SK-N-DZ (cell line): ENCODE data around the gene PGAM2.

Source experiments
- DNase-seq: peaks from one replicate; pipeline ENCODE4 v3.0.0-alpha.2; 2015; ENCODE audit warnings: low spot score

PGAM2 gene

DNA sequence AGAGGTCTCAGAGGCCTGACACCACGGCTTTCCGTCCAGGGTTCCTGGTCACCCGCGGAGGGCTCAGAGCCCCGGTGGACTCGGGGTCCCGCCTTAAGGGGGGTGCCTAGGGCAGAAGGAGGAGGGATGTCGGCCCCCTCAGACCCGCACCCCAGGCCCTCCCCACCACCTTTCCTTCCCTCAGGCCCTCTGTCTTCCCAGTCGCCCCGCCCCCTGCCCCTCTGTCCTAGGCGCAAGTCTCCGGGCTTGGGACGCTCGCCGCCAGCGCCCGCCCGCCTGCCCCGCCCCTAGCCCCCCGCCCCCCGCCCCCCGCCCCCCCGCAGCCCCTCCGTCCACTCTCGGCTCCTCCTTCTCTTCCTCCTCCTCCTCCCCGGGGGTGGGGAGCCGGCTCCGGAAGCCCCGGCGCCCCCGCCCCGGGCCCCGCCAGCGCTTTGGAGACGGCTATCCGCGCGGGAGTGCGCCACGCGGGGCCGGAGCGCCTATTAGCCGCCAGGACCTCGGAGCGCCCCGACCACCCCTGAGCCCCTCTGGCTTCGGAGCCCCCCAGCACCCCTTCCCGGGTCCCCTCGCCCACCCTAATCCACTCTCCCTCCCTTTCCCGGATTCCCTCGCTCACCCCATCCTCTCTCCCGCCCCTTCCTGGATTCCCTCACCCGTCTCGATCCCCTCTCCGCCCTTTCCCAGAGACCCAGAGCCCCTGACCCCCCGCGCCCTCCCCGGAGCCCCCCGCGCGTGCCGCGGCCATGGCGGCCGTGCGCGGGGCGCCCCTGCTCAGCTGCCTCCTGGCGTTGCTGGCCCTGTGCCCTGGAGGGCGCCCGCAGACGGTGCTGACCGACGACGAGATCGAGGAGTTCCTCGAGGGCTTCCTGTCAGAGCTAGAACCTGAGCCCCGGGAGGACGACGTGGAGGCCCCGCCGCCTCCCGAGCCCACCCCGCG, 38.8 kb upstream of the PGAM2 start, which contains the start of gene AEBP1:
TSS of gene AEBP1 (plus strand) at position 423 of the 937 bp plus-strand sequence. CDS start at position 744, 321 bp downstream.
- peak; percentile 47 for DNase-seq

DNA sequence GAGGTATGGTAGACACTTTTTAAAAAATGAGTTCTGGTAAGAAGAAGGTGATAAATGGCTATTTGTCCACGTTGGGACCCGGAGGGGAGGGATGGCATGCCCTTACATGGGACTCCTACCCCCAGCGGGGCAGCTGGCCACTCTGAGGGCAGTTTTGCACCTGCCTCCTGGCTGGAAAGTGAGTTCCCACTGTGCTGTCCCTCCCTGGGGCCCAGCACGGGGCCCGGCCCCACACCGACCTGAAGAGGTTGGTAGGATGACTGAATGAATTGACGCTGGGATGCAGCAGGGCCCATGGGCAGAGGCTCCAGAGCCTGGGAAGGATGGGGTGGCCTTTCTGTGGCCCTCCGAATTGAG, 38.2 kb upstream of the PGAM2 start:
- DNase-seq, result no peak

- DNase-seq, result no peak
Observed at GRCh38 chr7:44102846-44103565, 37.6 kb upstream of the PGAM2 start.

DNA sequence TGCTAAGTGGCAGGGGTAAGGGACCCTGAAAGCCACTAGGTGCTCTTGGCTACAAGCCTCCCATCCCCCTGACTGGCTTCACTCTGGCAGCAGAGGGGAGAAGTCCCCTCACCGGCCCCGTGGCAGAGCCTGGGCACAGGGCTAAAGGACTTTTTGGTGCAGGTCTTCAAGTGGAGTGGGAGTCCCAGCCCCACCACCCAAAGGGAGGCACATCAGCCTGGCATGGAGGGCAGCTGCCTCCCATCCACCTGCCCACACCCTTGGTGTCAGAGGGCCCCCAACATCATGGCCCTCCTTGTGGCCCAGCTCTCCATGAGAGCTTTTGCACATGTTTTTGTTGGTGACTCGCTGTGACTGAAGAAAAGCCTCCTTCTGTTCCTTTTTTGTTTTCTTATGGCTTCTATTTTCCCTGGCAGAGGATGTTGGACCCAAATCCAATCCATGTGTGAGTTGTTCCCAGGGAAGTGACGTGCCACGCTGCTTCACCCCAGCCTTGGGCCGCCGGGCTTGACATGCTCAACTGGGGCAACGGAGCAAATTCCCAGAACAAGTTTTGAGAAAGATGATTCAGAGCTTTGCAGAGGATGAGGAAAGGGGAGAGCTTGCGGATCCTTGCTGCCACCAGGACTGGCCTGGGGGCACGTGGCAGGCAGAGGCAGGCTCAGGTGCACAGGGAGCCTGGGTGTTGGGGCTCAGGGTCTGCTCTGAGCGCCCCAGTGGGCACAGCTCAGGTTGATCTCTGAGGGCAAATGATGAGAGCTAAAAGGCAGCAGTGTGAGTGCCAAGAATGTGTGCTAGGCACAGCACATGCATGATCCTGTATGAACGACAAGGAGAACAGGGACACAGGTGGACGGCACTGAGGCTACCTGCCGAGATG, 36.8 kb upstream of the PGAM2 start:
- no peak for DNase-seq

DNA sequence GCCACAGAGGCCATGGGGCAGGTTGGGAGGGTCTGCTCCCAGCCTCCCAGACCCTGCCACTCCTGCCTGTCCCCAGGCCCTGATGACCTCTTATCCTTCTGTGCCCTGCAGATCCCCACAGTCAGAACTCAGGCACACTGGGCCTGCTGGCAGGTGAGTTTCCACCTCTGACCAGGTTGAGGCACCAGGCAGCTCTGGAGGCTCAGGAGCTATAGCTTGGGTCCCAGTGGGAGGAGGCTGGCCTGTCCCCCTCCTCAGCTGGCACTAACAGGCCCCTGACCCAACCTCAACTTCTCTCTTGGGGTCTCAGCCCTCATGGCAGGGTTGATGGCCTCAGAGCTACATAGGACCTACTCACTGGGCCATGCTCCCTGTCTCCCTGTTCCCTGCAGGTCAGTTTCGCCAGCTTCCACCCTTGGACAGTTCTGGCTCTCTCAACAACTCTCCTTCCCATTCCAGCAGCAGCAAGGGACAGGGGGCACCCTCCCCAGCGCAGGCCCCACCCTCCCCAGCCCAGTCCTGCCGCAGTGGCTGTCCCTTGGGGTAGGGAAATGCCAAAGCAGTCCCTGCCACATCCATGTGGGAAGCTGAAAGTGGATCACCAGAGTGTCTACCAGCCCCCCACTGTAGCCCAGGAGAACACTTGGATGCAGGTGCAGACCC, 36.1 kb upstream of the PGAM2 start:
- DNase-seq, result no peak

- DNase-seq, result no peak
Observed at GRCh38 chr7:44100458-44101302, 35.3 kb upstream of the PGAM2 start.

- DNase-seq, result no peak
Observed at GRCh38 chr7:44099669-44100068, 34.3 kb upstream of the PGAM2 start.

- no peak for DNase-seq
Observed at GRCh38 chr7:44098092-44099068, 33.0 kb upstream of the PGAM2 start.

DNA sequence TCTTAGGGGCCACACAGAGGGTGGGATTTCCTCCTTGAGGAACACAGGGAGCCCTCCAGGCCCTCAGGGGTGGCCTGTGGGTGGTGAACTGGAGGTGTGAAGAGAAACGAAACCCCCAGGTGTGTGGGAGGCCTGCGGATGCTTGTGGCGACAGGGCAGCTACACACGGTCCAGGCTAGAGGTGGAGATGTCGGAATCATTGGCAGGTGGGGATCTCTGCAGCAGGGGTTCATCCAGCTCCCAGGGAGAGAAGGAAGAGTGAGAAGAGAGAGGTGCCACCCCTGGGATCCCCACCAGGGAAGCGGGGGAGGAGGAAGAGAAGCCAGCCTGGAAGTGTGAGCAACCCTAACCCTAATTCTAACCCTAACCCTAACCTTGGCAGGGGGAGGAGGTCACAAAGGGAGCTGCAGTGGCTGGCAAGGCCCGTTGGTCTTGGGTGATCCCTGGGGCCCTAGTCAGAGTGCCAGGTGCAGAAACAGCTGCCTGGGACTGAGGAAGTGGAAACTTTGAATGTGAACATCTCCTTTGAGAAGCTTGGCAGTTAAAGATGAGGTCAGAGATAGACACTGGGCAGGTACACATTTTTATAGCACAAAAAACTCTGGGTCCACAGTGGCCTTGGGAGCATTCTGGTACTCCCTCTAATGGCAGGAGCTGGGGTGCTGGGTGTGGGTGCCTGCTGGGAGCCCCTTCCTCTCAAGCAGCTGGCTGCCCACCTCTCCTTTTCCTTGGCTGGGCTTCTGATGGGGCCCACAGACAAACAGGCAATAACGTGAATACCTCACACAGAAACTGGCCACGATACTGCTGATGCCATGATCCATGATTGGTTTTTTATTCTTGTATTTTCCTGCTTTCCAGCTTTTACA, 31.9 kb upstream of the PGAM2 start:
- no peak for DNase-seq

DNA sequence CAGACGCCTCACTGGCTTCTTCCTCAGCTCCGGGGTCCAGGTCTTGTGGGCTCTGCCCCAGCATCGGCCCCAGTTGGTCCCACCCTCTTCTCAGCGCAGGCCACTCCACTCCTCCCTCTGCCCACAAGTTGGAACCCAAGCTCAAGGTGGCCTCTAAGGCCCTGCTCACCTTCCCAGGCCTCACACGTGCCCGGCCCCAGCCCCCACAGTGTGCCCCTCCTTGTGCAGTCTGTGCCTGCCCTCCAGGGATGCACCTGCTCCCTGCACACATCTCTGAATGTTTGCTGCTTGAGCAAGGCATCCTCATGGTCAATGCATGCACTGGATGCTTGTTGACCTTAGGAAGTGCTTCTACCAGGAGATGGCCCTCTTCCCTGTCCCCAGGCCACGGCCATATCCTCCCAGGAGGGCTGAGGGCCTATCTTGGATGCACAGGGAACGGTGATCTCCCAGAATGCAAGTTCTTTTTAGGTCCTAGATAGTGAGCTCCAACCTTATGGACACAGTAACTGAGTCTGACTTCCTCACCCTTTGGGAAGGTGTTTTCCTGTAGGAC, 31.0 kb upstream of the PGAM2 start:
- no peak for DNase-seq

DNA sequence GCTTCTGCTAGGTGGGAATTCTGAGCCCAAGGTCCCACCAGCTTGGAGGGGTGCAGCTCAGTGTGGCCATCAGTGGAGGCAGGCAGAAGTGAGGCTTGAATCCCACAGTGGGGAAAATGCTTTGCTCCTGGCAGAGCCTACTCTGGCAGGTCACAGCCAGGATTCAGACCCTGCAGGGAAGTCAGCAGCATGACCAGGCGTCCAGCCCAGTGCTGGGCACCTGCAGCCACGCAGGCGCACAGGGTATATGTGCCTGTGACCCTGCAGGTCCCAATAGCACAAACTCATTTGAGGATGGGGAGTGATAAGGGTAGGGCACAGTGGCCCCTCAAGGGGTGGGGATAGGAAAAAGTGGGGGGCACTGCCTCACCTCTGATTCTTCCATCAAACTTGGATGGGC, 30.4 kb upstream of the PGAM2 start:
- no peak for DNase-seq

DNA sequence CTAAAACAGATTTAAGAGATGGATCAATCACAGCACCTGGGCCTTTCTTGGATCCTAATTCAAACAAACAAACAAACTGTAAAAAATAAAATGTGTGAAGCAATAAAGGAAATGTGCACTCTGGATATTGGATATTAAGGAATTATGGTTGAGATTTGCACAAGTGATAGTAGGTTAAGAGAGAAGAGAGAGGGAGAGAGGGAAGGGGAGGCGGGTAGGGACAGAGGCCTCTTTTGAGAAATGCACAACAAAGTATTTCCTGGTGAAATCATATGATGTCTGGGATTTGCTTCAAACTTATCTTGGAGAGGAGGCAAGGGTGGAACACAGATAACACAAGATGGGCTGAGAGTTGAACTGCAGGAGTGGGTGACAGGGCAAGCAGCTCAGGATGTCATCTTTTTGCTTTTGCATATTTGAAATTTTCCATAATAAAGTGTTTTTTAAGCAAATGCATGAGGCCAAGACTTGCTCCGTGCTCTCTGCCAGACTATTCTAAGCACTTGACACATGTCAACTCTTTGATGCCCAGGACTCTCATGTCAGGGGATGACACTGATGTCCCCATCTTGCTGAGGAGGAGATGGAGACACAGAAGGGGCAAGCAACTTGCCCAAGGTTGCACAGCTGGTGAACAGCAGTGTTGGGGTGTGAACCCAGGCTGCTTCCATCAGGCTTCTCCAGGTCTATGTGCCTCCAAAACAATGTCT, 29.7 kb upstream of the PGAM2 start:
- DNase-seq, result no peak

DNA sequence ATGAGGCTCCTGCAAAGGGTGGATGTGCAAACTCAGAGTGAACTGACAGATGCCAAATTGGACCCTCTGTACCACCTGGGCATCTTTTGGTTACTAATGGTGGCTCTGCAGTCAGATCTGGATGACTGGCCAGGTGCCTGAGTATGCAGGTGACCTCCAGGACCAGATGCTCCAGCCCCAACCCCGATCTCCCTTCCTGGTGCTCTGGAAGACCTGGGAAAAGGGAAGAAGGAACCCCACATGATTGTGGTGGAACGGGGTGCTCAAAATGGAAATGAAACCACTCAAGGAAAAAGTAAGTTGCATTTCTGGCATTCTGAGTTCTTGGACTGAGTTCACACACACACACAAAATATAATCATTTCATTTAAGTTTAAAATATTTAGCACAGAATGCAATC, 29.0 kb upstream of the PGAM2 start:
- DNase-seq, result no peak

DNA sequence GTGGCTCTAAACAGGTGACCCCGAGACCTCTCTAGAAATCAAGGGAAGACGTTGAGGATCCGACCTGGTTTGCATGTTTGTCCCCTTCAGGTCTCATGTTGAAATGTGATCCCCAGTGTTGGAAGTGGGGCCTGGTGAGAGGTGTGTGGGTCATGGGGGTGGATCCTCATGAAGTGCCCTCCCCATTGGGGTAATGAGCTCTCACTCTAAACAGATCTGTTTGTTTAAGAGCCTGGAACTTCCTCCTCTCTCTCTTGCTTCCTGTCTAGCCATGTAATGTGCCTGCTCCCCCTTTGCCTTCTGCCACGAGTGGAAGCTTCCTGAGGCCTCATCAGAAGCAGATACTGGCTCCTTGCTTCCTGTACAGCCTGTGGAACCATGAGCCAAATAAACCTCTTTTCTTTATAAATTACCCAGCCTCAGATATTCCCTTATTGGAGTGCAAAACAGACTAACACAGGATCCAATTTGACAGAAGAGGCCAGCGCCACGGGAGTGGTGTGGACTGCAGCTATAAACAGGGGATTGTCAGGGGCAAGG, 27.8 kb upstream of the PGAM2 start:
- DNase-seq, result no peak

GRCh38 chr7:44087911-44088838, 22.8 kb upstream of the PGAM2 start:
- no peak for DNase-seq

DNA sequence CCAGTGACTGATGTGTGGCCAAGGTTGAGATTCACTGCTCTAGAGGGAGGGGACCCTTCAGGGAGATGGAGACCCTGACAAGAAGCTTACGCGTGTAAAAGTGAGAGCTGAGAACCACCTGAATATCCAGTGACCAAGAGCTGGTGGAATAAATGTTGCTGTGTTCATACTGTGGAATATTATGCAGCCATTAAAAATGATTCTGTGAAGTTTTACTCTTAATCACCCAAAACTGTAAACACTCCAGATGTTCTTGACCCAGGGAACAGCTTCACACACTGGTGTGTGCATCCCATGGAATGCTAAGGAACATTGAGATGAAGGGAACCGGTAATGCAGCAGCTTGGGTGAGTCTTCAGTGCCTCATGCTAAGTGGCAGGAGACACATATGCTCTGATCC, 21.3 kb upstream of the PGAM2 start:
- no peak for DNase-seq
